SJCRH30 (cell line): ENCODE results near the gene NPAS3. TPM values are rescaled to one million over a fixed set of nuclear protein-coding genes. Genes with fewer than 3 reads are reported as not detected.

Source experiments
- DNase-seq, 2 experiments: peaks; one replicate each; pipeline ENCODE4 v3.0.0-alpha.2; 2015 to 2020
- H3K27ac ChIP-seq: fragments of 250-450 bp; sonication (Bioruptor Pico); 2 replicates; pipeline ENCODE4 v1.5.1; 2020; ENCODE audit warnings: mild to moderate bottlenecking, moderate library complexity
- H3K27me3 ChIP-seq: fragments of 250-450 bp; sonication (Bioruptor Pico); 2 replicates; pipeline ENCODE4 v1.5.1; 2020; ENCODE audit warnings: mild to moderate bottlenecking, moderate library complexity
- H3K36me3 ChIP-seq: fragments of 250-450 bp; sonication (Bioruptor Pico); 2 replicates; pipeline ENCODE4 v1.5.1; 2020; ENCODE audit warnings: mild to moderate bottlenecking, moderate library complexity
- H3K4me1 ChIP-seq: fragments of 250-450 bp; sonication (Bioruptor Pico); 2 replicates; pipeline ENCODE4 v1.5.1; 2020; ENCODE audit warnings: mild to moderate bottlenecking, moderate library complexity
- H3K4me3 ChIP-seq: fragments of 250-450 bp; sonication (Bioruptor Pico); 2 replicates; pipeline ENCODE4 v1.5.1; 2020; ENCODE audit warnings: mild to moderate bottlenecking, moderate library complexity
- H3K9me3 ChIP-seq: fragments of 250-450 bp; sonication (Bioruptor Pico); replicated peaks from 2 replicates; pipeline ENCODE4 v1.5.1; 2020; ENCODE audit warnings: mild to moderate bottlenecking, moderate library complexity
- total RNA-seq: library from RNA; depleted of rRNA; stranded (reverse); fragments of >200 nt; shearing (Covaris generic); gene quantifications from 2 replicates; pipeline ENCODE4 v1.2.3, GENCODE V29; 2014

The NPAS3 gene
- total RNA-seq, 1 experiment from 2014 or later = 1.8 TPM

- Histone ChIP-seq H3K36me3 (no peaks in the 10 kb centered on the region), H3K4me3 (no peak overlapping the region), H3K27ac (no peak overlapping the region), H3K4me1 (no peaks in the 10 kb centered on the region; the same call in 1 of the 2 replicates), H3K9me3 (no peaks in the 10 kb centered on the region), H3K27me3 (no peaks in the 10 kb centered on the region)
- no peak for DNase-seq
Observed at GRCh38 chr14:33692762-33693161, 754.1 kb downstream of the NPAS3 start.

GRCh38 chr14:33693237-33693636 lies 754.6 kb downstream of the NPAS3 start:
- no peak overlapping the region for H3K27ac ChIP-seq
- H3K27me3 ChIP-seq = no peaks in the 10 kb centered on the region
- no peaks in the 10 kb centered on the region for H3K36me3 ChIP-seq
- H3K4me1 ChIP-seq = no peaks in the 10 kb centered on the region; the same call in 1 of the 2 replicates
- no peak for DNase-seq
- no peak overlapping the region for H3K4me3 ChIP-seq
- no peaks in the 10 kb centered on the region for H3K9me3 ChIP-seq

- no peaks in the 10 kb centered on the region for H3K36me3 ChIP-seq
- no peaks in the 10 kb centered on the region for H3K27me3 ChIP-seq
- H3K9me3 ChIP-seq = no peaks in the 10 kb centered on the region
- H3K27ac ChIP-seq = no peak overlapping the region
- H3K4me1 ChIP-seq = no peaks in the 10 kb centered on the region; the same call in 1 of the 2 replicates
- H3K4me3 ChIP-seq = no peak overlapping the region
- no peak for DNase-seq
Observed at GRCh38 chr14:33696165-33696564, 757.5 kb downstream of the NPAS3 start.

- Histone ChIP-seq H3K36me3 (no peaks in the 10 kb centered on the region), H3K4me3 (no peak overlapping the region), H3K27ac (no peak overlapping the region), H3K27me3 (no peaks in the 10 kb centered on the region), H3K9me3 (no peaks in the 10 kb centered on the region), H3K4me1 (no peaks in the 10 kb centered on the region)
- no peak for DNase-seq
Observed at GRCh38 chr14:33699300-33699983, 760.8 kb downstream of the NPAS3 start.

- Histone ChIP-seq H3K4me1 (no peaks in the 10 kb centered on the region), H3K27me3 (no peaks in the 10 kb centered on the region), H3K9me3 (no peaks in the 10 kb centered on the region), H3K36me3 (no peaks in the 10 kb centered on the region), H3K4me3 (no peak overlapping the region), H3K27ac (no peak overlapping the region)
- DNase-seq = no peak
Observed at GRCh38 chr14:33700052-33700451, 761.4 kb downstream of the NPAS3 start.

GRCh38 chr14:33702293-33702692 lies 763.6 kb downstream of the NPAS3 start:
- H3K4me1 ChIP-seq = no peaks in the 10 kb centered on the region
- H3K27ac ChIP-seq = no peak overlapping the region
- no peaks in the 10 kb centered on the region for H3K36me3 ChIP-seq
- no peak overlapping the region for H3K4me3 ChIP-seq
- H3K9me3 ChIP-seq = no peaks in the 10 kb centered on the region
- no peaks in the 10 kb centered on the region for H3K27me3 ChIP-seq
- DNase-seq = no peak

GRCh38 chr14:33704481-33704880 lies 765.8 kb downstream of the NPAS3 start:
- Histone ChIP-seq H3K27me3 (no peaks in the 10 kb centered on the region), H3K4me1 (no peaks in the 10 kb centered on the region), H3K9me3 (no peaks in the 10 kb centered on the region), H3K36me3 (no peaks in the 10 kb centered on the region), H3K4me3 (no peak overlapping the region), H3K27ac (no peak overlapping the region)
- no peak for DNase-seq

GRCh38 chr14:33705490-33705889 lies 766.8 kb downstream of the NPAS3 start:
- no peak overlapping the region for H3K27ac ChIP-seq
- no peaks in the 10 kb centered on the region for H3K27me3 ChIP-seq
- no peaks in the 10 kb centered on the region for H3K4me1 ChIP-seq
- no peaks in the 10 kb centered on the region for H3K36me3 ChIP-seq
- no peak overlapping the region for H3K4me3 ChIP-seq
- H3K9me3 ChIP-seq = no peaks in the 10 kb centered on the region
- no peak for DNase-seq

GRCh38 chr14:33707716-33708115 lies 769.0 kb downstream of the NPAS3 start:
- no peak overlapping the region for H3K4me3 ChIP-seq
- H3K27ac ChIP-seq = no peak overlapping the region
- H3K36me3 ChIP-seq = no peaks in the 10 kb centered on the region
- DNase-seq = peak in 1 of 2 experiments; percentile 45
- no peaks in the 10 kb centered on the region for H3K27me3 ChIP-seq
- H3K9me3 ChIP-seq = no peaks in the 10 kb centered on the region
- H3K4me1 ChIP-seq = no peaks in the 10 kb centered on the region

- no peaks in the 10 kb centered on the region for H3K9me3 ChIP-seq
- no peak overlapping the region for H3K4me3 ChIP-seq
- no peak for DNase-seq
- no peak overlapping the region for H3K27ac ChIP-seq
- no peaks in the 10 kb centered on the region for H3K4me1 ChIP-seq
- H3K27me3 ChIP-seq = no peaks in the 10 kb centered on the region
- H3K36me3 ChIP-seq = no peaks in the 10 kb centered on the region
Observed at GRCh38 chr14:33709283-33709682, 770.6 kb downstream of the NPAS3 start.

- DNase-seq = no peak
- H3K27ac ChIP-seq = no peak overlapping the region
- no peaks in the 10 kb centered on the region for H3K36me3 ChIP-seq
- H3K27me3 ChIP-seq = no peaks in the 10 kb centered on the region
- H3K4me3 ChIP-seq = no peak overlapping the region
- H3K9me3 ChIP-seq = no peaks in the 10 kb centered on the region
- peaks cover 2% of the 10 kb centered on the region for H3K4me1 ChIP-seq
Observed at GRCh38 chr14:33709711-33710110, 771.0 kb downstream of the NPAS3 start.

GRCh38 chr14:33710273-33710672 lies 771.6 kb downstream of the NPAS3 start:
- H3K36me3 ChIP-seq = no peaks in the 10 kb centered on the region
- peaks cover 8% of the 10 kb centered on the region for H3K4me1 ChIP-seq
- DNase-seq = no peak
- H3K4me3 ChIP-seq = no peak overlapping the region
- no peaks in the 10 kb centered on the region for H3K9me3 ChIP-seq
- H3K27ac ChIP-seq = no peak overlapping the region
- no peaks in the 10 kb centered on the region for H3K27me3 ChIP-seq

GRCh38 chr14:33711194-33711593 lies 772.5 kb downstream of the NPAS3 start:
- Histone ChIP-seq H3K36me3 (no peaks in the 10 kb centered on the region), H3K9me3 (no peaks in the 10 kb centered on the region), H3K4me1 (peaks cover 12% of the 10 kb centered on the region), H3K4me3 (no peak overlapping the region), H3K27ac (no peak overlapping the region), H3K27me3 (no peaks in the 10 kb centered on the region)
- no peak for DNase-seq

- DNase-seq = no peak
- Histone ChIP-seq H3K4me1 (peaks cover 12% of the 10 kb centered on the region), H3K27ac (no peak overlapping the region)
Observed at GRCh38 chr14:33711811-33712216, 773.1 kb downstream of the NPAS3 start.

GRCh38 chr14:33714527-33715226 lies 776.0 kb downstream of the NPAS3 start:
- Histone ChIP-seq H3K36me3 (no peaks in the 10 kb centered on the region), H3K27ac (peak overlapping the region; percentile 27), H3K9me3 (no peaks in the 10 kb centered on the region), H3K4me1 (peaks cover 12% of the 10 kb centered on the region), H3K27me3 (no peaks in the 10 kb centered on the region), H3K4me3 (no peak overlapping the region)
- peak in 1 of 2 experiments; percentile 53 for DNase-seq

More at GRCh38 chr14:33711811-33712216, 773.1 kb downstream of the NPAS3 start:
- H3K27me3 ChIP-seq = no peaks in the 10 kb centered on the region
- H3K4me3 ChIP-seq = no peak overlapping the region
- no peaks in the 10 kb centered on the region for H3K36me3 ChIP-seq
- H3K9me3 ChIP-seq = no peaks in the 10 kb centered on the region

GRCh38 chr14:33715227-33715528 lies 776.5 kb downstream of the NPAS3 start:
- H3K27me3 ChIP-seq = no peaks in the 10 kb centered on the region
- H3K4me1 ChIP-seq = peaks cover 12% of the 10 kb centered on the region
- no peaks in the 10 kb centered on the region for H3K9me3 ChIP-seq
- H3K4me3 ChIP-seq = no peak overlapping the region
- peak overlapping the region; percentile 27 for H3K27ac ChIP-seq
- DNase-seq = peak in 1 of 2 experiments; percentile 5
- H3K36me3 ChIP-seq = no peaks in the 10 kb centered on the region
